HepG2 (cell line): Measurements from ENCODE around the gene PPP4C. TPM values are rescaled to one million over a fixed set of nuclear protein-coding genes. Genes with fewer than 3 reads are reported as not detected.

Experiments used
- ATF2 ChIP-seq: sonication (generic); formaldehyde crosslinking; IDR thresholded peaks from 2 replicates; pipeline ENCODE4 v1.4.0; 2020; ENCODE audit warnings: missing genetic modification reagents
- ATF7 ChIP-seq, 2 experiments: fragments of 450-650 bp in 1 of 2; sonication (generic) in 1 of 2; formaldehyde crosslinking in 1 of 2; IDR thresholded peaks; 2 replicates each; pipeline versions ENCODE4 v1.4.0 to v1.6.1; 2016 to 2020; ENCODE audit warnings: antibody characterized with exemption in 1 of 2, mild to moderate bottlenecking in 1 of 2, missing genetic modification reagents in 1 of 2
- DDIT3 ChIP-seq: sonication (generic); formaldehyde crosslinking; IDR thresholded peaks from 2 replicates; pipeline ENCODE4 v1.4.0; 2020; ENCODE audit warnings: mild to moderate bottlenecking, missing genetic modification reagents
- HNRNPH1 ChIP-seq: fragments of 200-400 bp; formaldehyde crosslinking; optimal IDR thresholded peaks from 2 replicates; pipeline ENCODE3; 2017; ENCODE audit warnings: mild to moderate bottlenecking, low read depth, low read length
- IRF2 ChIP-seq: IDR thresholded peaks from 2 replicates; pipeline ENCODE4 v1.6.1; 2018; ENCODE audit warnings: missing genetic modification reagents, missing compliant biosample characterization
- KIAA2018 ChIP-seq: sonication (generic); formaldehyde crosslinking; IDR thresholded peaks from 2 replicates; pipeline ENCODE4 v1.5.0; 2020; ENCODE audit warnings: mild to moderate bottlenecking, missing genetic modification reagents, borderline replicate concordance
- RAD21 ChIP-seq: fragments of 450-650 bp; formaldehyde crosslinking; IDR thresholded peaks from 2 replicates; pipeline ENCODE4 v1.5.0; 2020; ENCODE audit warnings: mild to moderate bottlenecking
- RBM22 ChIP-seq: fragments of 200-400 bp; formaldehyde crosslinking; optimal IDR thresholded peaks from 2 replicates; pipeline ENCODE3; 2017; ENCODE audit warnings: mild to moderate bottlenecking, low read length, moderate library complexity
- SIN3B ChIP-seq: fragments of 150-350 bp; IDR thresholded peaks from 2 replicates; pipeline ENCODE4 v1.6.1; 2014; ENCODE audit warnings: low read length
- SSRP1 ChIP-seq: IDR thresholded peaks from 2 replicates; pipeline ENCODE4 v1.6.1; 2016; ENCODE audit warnings: control low read depth
- ZFP1 ChIP-seq: IDR thresholded peaks from 2 replicates; pipeline ENCODE4 v1.6.1; 2016
- ZNF225 ChIP-seq: sonication (generic); formaldehyde crosslinking; IDR thresholded peaks from 2 replicates; pipeline ENCODE4 v1.4.0; 2020; ENCODE audit warnings: mild to moderate bottlenecking, missing genetic modification reagents
- ZNF572 ChIP-seq: sonication (generic); formaldehyde crosslinking; IDR thresholded peaks from 2 replicates; pipeline ENCODE4 v1.5.1; 2020; ENCODE audit warnings: mild to moderate bottlenecking, missing genetic modification reagents
- ZNF83 ChIP-seq: sonication (generic); formaldehyde crosslinking; IDR thresholded peaks from 2 replicates; pipeline ENCODE4 v1.4.0; 2020; ENCODE audit warnings: missing genetic modification reagents, mild to moderate bottlenecking, borderline replicate concordance
- polyA plus RNA-seq, 8 experiments: library from polyadenylated mRNA; depleted of rRNA in 3 of 8; stranded (reverse) in 7 of 8; unstranded in 1 of 8; fragments of >200 nt; fragmentation: Illumina TruSeq in 4 of 8; extraction: Trizol in 4 of 8; gene quantifications; 2 replicates each; pipeline versions ENCODE4 v1.2.1 to v1.2.3, GENCODE V29; 2011 to 2016; ENCODE audit warnings: low read depth in 4 of 8, missing spikeins in 1 of 8, mixed read lengths in 1 of 8; ENCODE audit not compliant: insufficient read depth in 1 of 8
- total RNA-seq, 5 experiments: library from RNA; depleted of rRNA; stranded (reverse); fragments of >200 nt; fragmentation: Illumina TruSeq; extraction: Trizol; gene quantifications; 2 replicates each; pipeline ENCODE4 v1.2.3, GENCODE V29; 2016; ENCODE audit warnings: low read depth in 1 of 5
- TF ChIP-seq, protein P1 (sequence below): sonication (generic); formaldehyde crosslinking; IDR thresholded peaks from 2 replicates; pipeline ENCODE4 v1.4.0; 2020; ENCODE audit warnings: missing genetic modification reagents
- TF ChIP-seq, protein P2 (sequence below): sonication (generic); formaldehyde crosslinking; IDR thresholded peaks from 2 replicates; pipeline ENCODE4 v1.8.0; 2022; ENCODE audit warnings: missing genetic modification reagents, mild to moderate bottlenecking, moderate library complexity, borderline replicate concordance

PPP4C gene
- total and polyA plus RNA-seq, 2 of the 13 experiments (the other 11 are each of a cell fraction or from before 2014, with no cell fraction given): 176 to 220 TPM

DNA sequence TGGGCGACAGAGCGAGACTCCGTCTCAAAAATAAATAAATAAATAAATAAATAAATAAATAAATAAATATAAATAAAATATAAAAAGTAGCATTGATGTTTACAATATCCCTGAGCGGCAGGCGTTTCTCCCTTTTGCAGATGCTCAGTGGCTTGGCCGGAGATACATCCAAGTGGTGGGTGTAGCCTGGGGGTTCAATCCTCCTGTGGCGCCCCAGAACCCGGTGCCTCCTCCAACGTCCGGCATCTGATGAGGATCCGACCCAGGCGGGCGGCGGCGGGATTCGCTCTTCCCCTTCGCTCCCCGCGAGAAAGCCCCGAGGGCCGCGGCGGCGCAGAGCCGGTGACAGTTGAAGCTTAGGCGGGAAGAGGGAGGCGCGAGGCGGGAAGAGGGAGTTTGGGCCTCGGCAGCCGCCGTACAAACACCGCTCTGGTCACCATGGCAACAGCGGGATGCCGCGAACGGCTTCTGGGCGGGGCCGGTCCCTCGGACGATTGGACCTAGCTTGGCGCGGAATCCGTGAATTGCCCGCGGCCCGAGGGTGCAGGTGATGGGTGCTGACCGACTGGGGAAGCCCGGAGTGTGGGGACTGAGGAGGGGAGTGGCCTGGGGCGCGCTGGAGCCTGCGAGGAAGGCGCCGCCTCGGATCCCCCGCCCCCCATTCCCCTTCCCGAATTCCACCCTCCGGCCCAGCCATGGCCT, 23.0 kb upstream of the PPP4C start (continued):
- TF ChIP-seq ZFP1: peak; percentile 85
- TF ChIP-seq, protein P1, sequence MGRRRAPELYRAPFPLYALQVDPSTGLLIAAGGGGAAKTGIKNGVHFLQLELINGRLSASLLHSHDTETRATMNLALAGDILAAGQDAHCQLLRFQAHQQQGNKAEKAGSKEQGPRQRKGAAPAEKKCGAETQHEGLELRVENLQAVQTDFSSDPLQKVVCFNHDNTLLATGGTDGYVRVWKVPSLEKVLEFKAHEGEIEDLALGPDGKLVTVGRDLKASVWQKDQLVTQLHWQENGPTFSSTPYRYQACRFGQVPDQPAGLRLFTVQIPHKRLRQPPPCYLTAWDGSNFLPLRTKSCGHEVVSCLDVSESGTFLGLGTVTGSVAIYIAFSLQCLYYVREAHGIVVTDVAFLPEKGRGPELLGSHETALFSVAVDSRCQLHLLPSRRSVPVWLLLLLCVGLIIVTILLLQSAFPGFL: no peak; the same call in 1 of the 2 replicates
- no peak for TF ChIP-seq DDIT3 (CRISPR knock-in tag)
- no peak for TF ChIP-seq ATF7 (IDR thresholded peaks at IDR 0.05)
- TF ChIP-seq ATF7 (CRISPR knock-in tag; IDR thresholded peaks at IDR 0.05): no peak; the same call in 1 of the 2 replicates
- TF ChIP-seq ZNF83 (CRISPR knock-in tag): peak; percentile 95; the same call in 1 of the 2 replicates
- TF ChIP-seq ZNF225: no peak; the same call in none of the 2 replicates
- peak; percentile 61; the same call in 1 of the 2 replicates for TF ChIP-seq RAD21 (CRISPR knock-in tag)
- no peak for TF ChIP-seq KIAA2018 (CRISPR knock-in tag)
- no peak for TF ChIP-seq HNRNPH1
- peak; percentile 90 for TF ChIP-seq IRF2
- peak; percentile 86 for TF ChIP-seq ATF2 (CRISPR knock-in tag)
- TF ChIP-seq ZNF572: peak; percentile 69; the same call in 1 of the 2 replicates
- no peak for TF ChIP-seq SSRP1 (CRISPR knock-in tag)
- TF ChIP-seq RBM22: peak; percentile 87
- TF ChIP-seq, protein P2, sequence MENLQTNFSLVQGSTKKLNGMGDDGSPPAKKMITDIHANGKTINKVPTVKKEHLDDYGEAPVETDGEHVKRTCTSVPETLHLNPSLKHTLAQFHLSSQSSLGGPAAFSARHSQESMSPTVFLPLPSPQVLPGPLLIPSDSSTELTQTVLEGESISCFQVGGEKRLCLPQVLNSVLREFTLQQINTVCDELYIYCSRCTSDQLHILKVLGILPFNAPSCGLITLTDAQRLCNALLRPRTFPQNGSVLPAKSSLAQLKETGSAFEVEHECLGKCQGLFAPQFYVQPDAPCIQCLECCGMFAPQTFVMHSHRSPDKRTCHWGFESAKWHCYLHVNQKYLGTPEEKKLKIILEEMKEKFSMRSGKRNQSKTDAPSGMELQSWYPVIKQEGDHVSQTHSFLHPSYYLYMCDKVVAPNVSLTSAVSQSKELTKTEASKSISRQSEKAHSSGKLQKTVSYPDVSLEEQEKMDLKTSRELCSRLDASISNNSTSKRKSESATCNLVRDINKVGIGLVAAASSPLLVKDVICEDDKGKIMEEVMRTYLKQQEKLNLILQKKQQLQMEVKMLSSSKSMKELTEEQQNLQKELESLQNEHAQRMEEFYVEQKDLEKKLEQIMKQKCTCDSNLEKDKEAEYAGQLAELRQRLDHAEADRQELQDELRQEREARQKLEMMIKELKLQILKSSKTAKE (CRISPR knock-in tag): peak; percentile 58; the same call in 1 of the 2 replicates
- peak; percentile 77 for TF ChIP-seq SIN3B
